Endodermal cell (in vitro differentiated cells): ENCODE data around the gene IL10. TPM values are rescaled to one million over a fixed set of nuclear protein-coding genes. Genes with fewer than 3 reads are reported as not detected.

Experiments
- DNase-seq: peaks from one replicate; pipeline ENCODE4 v3.0.0-alpha.2; 2017
- H3K27ac ChIP-seq: 2 replicates; pipeline ENCODE4 v1.5.1; 2013; ENCODE audit warnings: mild to moderate bottlenecking, low read depth, low read length, moderate library complexity
- H3K27me3 ChIP-seq: 2 replicates; pipeline ENCODE4 v1.6.1; 2013; ENCODE audit warnings: mild to moderate bottlenecking, low read length, moderate library complexity; ENCODE audit not compliant: insufficient read depth, control insufficient read depth, poor library complexity, severe bottlenecking
- H3K36me3 ChIP-seq: 2 replicates; pipeline ENCODE4 v1.7.0; 2013; ENCODE audit warnings: mild to moderate bottlenecking, low read length, moderate library complexity; ENCODE audit not compliant: control insufficient read depth, insufficient read depth
- H3K4me1 ChIP-seq: one replicate; pipeline ENCODE4 v1.7.0; 2013; ENCODE audit warnings: low read length; ENCODE audit not compliant: control insufficient read depth, insufficient read depth
- H3K4me3 ChIP-seq: 2 replicates; pipeline ENCODE4 v1.5.1; 2013; ENCODE audit warnings: mild to moderate bottlenecking, low read length, moderate library complexity
- H3K9ac ChIP-seq: 2 replicates; pipeline ENCODE4 v1.6.1; 2013; ENCODE audit warnings: mild to moderate bottlenecking, low read length, moderate library complexity; ENCODE audit not compliant: poor library complexity, severe bottlenecking; ENCODE audit errors: extremely low read depth
- H3K9me3 ChIP-seq: 2 replicates; pipeline ENCODE4 v1.6.1; 2013; ENCODE audit warnings: mild to moderate bottlenecking, low read length, moderate library complexity; ENCODE audit not compliant: control insufficient read depth
- H3K27ac Mint-ChIP-seq: 2 replicates; pipeline ENCODE4 v1.8.0; 2020; ENCODE audit warnings: mixed read lengths
- H3K27me3 Mint-ChIP-seq: 2 replicates; pipeline ENCODE4 v1.8.0; 2021; ENCODE audit warnings: mild to moderate bottlenecking, mixed read lengths; ENCODE audit not compliant: insufficient read depth
- H3K36me3 Mint-ChIP-seq: 2 replicates; pipeline ENCODE4 v1.8.0; 2020; ENCODE audit warnings: low read depth, mixed read lengths
- H3K4me1 Mint-ChIP-seq: 2 replicates; pipeline ENCODE4 v1.8.0; 2020; ENCODE audit warnings: mixed read lengths
- H3K4me3 Mint-ChIP-seq: 2 replicates; pipeline ENCODE4 v1.8.0; 2020; ENCODE audit warnings: mild to moderate bottlenecking, moderate library complexity, mixed read lengths
- H3K9me3 Mint-ChIP-seq: 2 replicates; pipeline ENCODE4 v1.8.0; 2020; ENCODE audit warnings: mild to moderate bottlenecking, mixed read lengths
- WGBS, 2 experiments: methylation state at CpG; one replicate each; pipeline versions ENCODE4 v1.1.5 to v1.1.7; 2013; ENCODE audit warnings: missing lambda C conversion rate in 2 of 2, mixed read lengths in 1 of 2; ENCODE audit not compliant: insufficient coverage in 1 of 2, insufficient read length in 1 of 2; 5-methylcytosine and 5-hydroxymethylcytosine counted together
- total RNA-seq, 2 donors: library from RNA; stranded (reverse); fragmentation: NEBNext Ultra II Directional in 1 of 2; extraction: Animal tissue kit (Norgen Biotek cat#: 25700) in 1 of 2; gene quantifications; 2 replicates in 1 of 2; 3 replicates in 1 of 2; pipeline ENCODE4 v1.2.1, GENCODE V29; 2021
- TF ChIP-seq, protein P1 (sequence below): fragments of 200-600 bp; sonication (generic); conservative IDR thresholded peaks from 2 replicates; pipeline ENCODE4 v1.5.0; 2021; ENCODE audit warnings: antibody characterized with exemption, mild to moderate bottlenecking

The IL10 gene
- total RNA-seq, 2 donors from 2014 or later, result not detected

DNA sequence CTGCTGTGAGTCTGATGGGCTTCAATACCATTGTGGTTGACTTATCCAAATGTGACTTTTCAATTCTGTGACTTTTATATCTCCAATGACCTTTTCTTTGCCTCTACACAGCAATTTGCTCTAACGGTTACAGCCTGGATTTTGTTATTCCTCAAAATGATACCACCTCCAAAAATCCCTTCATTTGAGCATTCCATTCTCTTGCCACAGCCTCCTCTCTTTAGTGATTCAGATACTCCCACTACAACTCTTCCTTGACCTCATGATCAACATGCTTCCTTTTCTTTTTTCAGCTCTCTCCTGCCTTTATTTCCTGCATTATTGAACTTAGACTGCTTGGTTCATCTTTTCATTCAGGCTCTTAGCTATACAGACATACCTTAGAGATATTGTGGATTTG is 18.3 kb downstream of the IL10 start:
- Histone ChIP-seq H3K4me1 (no peaks in the 10 kb centered on the region), H3K27ac (no peak overlapping the region), H3K27me3 (peaks cover 29% of the 10 kb centered on the region), H3K9ac (no peak overlapping the region), H3K4me3 (no peak overlapping the region), H3K9me3 (no peaks in the 10 kb centered on the region), H3K36me3 (no peaks in the 10 kb centered on the region)
- no peak overlapping the region for H3K27ac Mint-ChIP-seq
- TF ChIP-seq, protein P1, sequence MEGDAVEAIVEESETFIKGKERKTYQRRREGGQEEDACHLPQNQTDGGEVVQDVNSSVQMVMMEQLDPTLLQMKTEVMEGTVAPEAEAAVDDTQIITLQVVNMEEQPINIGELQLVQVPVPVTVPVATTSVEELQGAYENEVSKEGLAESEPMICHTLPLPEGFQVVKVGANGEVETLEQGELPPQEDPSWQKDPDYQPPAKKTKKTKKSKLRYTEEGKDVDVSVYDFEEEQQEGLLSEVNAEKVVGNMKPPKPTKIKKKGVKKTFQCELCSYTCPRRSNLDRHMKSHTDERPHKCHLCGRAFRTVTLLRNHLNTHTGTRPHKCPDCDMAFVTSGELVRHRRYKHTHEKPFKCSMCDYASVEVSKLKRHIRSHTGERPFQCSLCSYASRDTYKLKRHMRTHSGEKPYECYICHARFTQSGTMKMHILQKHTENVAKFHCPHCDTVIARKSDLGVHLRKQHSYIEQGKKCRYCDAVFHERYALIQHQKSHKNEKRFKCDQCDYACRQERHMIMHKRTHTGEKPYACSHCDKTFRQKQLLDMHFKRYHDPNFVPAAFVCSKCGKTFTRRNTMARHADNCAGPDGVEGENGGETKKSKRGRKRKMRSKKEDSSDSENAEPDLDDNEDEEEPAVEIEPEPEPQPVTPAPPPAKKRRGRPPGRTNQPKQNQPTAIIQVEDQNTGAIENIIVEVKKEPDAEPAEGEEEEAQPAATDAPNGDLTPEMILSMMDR, result no peak
- H3K36me3 Mint-ChIP-seq, result no peaks in the 10 kb centered on the region
- H3K4me3 Mint-ChIP-seq, result no peak overlapping the region
- no peak for DNase-seq
- WGBS, 2 experiments, result 84 to 90% methylated on average over 1 of the region's 1 CpG
- no peaks in the 10 kb centered on the region for H3K27me3 Mint-ChIP-seq
- H3K9me3 Mint-ChIP-seq, result no peaks in the 10 kb centered on the region
- no peaks in the 10 kb centered on the region for H3K4me1 Mint-ChIP-seq

DNA sequence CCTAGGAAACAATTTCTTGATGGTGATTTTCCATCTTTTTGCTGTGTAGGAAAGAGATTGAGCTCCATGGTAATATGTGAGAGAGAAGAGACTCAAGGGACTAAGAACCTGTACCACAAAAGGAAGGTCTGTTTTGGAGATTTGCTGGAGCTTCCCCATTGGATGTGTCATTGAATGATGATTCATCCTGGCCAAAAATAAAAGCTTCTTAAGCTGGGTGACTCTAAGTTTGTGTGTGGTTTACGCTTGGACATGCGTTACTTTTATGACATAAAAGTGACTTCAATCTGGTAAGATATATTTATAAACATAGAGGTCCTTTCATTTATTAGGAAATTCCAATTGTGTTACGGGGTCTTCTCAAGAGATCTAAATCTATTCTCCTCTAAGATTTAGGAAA is 19.2 kb downstream of the IL10 start:
- no peaks in the 10 kb centered on the region for H3K36me3 Mint-ChIP-seq
- no peaks in the 10 kb centered on the region for H3K9me3 ChIP-seq
- H3K27ac Mint-ChIP-seq, result no peak overlapping the region
- H3K36me3 ChIP-seq, result no peaks in the 10 kb centered on the region
- H3K27ac ChIP-seq, result no peak overlapping the region
- H3K27me3 Mint-ChIP-seq, result no peaks in the 10 kb centered on the region
- no peak for DNase-seq
- WGBS, 2 experiments, result 83 to 90% methylated on average over 1 to 2 of the region's 3 CpGs
- no peak overlapping the region for H3K9ac ChIP-seq
- H3K27me3 ChIP-seq, result peaks cover 24% of the 10 kb centered on the region
- TF ChIP-seq, protein P1, result no peak
- no peak overlapping the region for H3K4me3 ChIP-seq
- no peaks in the 10 kb centered on the region for H3K9me3 Mint-ChIP-seq
- H3K4me3 Mint-ChIP-seq, result no peak overlapping the region
- no peaks in the 10 kb centered on the region for H3K4me1 ChIP-seq
- no peaks in the 10 kb centered on the region for H3K4me1 Mint-ChIP-seq

DNA sequence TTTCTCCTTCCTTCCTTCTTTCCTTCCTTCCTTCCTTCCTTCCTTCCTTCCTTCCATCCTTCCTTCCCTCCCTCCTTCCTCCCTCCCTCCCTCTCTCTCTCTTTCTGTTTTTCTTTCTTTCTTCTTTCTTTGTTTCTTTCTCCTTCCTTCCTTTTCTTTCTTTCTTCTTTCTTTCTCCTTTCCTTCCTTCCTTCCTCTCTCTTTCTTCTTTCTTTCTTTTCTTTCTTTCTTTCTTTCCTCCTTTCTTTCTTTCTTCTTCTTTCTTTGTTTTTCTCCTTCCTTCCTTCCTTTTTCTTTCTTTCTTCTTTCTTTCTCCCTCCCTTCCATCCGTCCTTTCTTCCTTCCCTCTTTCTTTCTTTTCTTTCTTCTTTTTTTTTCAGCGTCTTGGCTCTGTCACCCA is 19.8 kb downstream of the IL10 start:
- Mint-ChIP-seq H3K27ac (no peak overlapping the region), H3K4me3 (no peak overlapping the region), H3K27me3 (no peaks in the 10 kb centered on the region), H3K4me1 (peaks cover 3% of the 10 kb centered on the region), H3K36me3 (no peaks in the 10 kb centered on the region), H3K9me3 (no peaks in the 10 kb centered on the region)
- Histone ChIP-seq H3K36me3 (no peaks in the 10 kb centered on the region), H3K27ac (no peak overlapping the region), H3K27me3 (peaks cover 18% of the 10 kb centered on the region), H3K9me3 (no peaks in the 10 kb centered on the region), H3K4me3 (no peak overlapping the region), H3K9ac (no peak overlapping the region), H3K4me1 (no peaks in the 10 kb centered on the region)
- DNase-seq, result no peak
- TF ChIP-seq, protein P1, result no peak
- 91 to 100% methylated on average over 1 to 2 of the region's 2 CpGs for WGBS, 2 experiments
